Natural killer cell (primary cell): ENCODE results near the gene NFILZ. TPM values are rescaled to one million over a fixed set of nuclear protein-coding genes. Genes with fewer than 3 reads are reported as not detected.

ENCODE experiments used
- ATAC-seq, 3 donors: fragments of 150-1000 bp in 2 of 3; fragments of 200-7000 bp in 1 of 3; cut with Tn5 transposase; 1 replicate in 1 of 3; 2 replicates in 2 of 3; pipeline ENCODE4 v1.10.0; 2021; ENCODE audit warnings: mild to moderate bottlenecking in 2 of 3, moderate library complexity in 2 of 3
- DNase-seq, 2 donors: peaks; one replicate each; pipeline versions ENCODE4 v3.0.0 to v3.0.0-alpha.2; 2013 to 2021; ENCODE audit warnings: mixed read lengths in 1 of 2
- H3K27ac ChIP-seq: one replicate; pipeline ENCODE4 v1.5.1; 2013; ENCODE audit warnings: mild to moderate bottlenecking, low read length
- H3K27me3 ChIP-seq: one replicate; pipeline ENCODE4 v1.6.1; 2013; ENCODE audit warnings: low read length; ENCODE audit not compliant: control insufficient read depth, insufficient read depth
- H3K36me3 ChIP-seq: one replicate; pipeline ENCODE4 v1.6.1; 2013; ENCODE audit warnings: low read length; ENCODE audit not compliant: control insufficient read depth, insufficient read depth
- H3K4me1 ChIP-seq: one replicate; pipeline ENCODE4 v1.6.1; 2013; ENCODE audit warnings: low read length; ENCODE audit not compliant: control insufficient read depth, insufficient read depth
- H3K4me3 ChIP-seq: one replicate; pipeline ENCODE4 v1.5.1; 2013; ENCODE audit warnings: low read length
- H3K9me3 ChIP-seq: one replicate; pipeline ENCODE4 v1.6.1; 2013; ENCODE audit warnings: low read length; ENCODE audit not compliant: control insufficient read depth, insufficient read depth
- H3K27ac Mint-ChIP-seq, 2 donors: one replicate each; pipeline ENCODE4 v1.8.0; 2022; ENCODE audit warnings: mild to moderate bottlenecking in 2 of 2, mixed read lengths in 2 of 2, moderate library complexity in 1 of 2
- H3K27me3 Mint-ChIP-seq, 2 donors: one replicate each; pipeline ENCODE4 v1.8.0; 2022; ENCODE audit warnings: low read depth in 2 of 2, mixed read lengths in 2 of 2
- H3K36me3 Mint-ChIP-seq: one replicate; pipeline ENCODE4 v1.8.0; 2022; ENCODE audit warnings: mixed read lengths
- H3K4me1 Mint-ChIP-seq, 2 donors: one replicate each; pipeline ENCODE4 v1.8.0; 2022; ENCODE audit warnings: mixed read lengths in 2 of 2
- H3K4me3 Mint-ChIP-seq: one replicate; pipeline ENCODE4 v1.8.0; 2022; ENCODE audit warnings: mild to moderate bottlenecking, moderate library complexity, mixed read lengths
- H3K9me3 Mint-ChIP-seq, 2 donors: one replicate each; pipeline ENCODE4 v1.8.0; 2022; ENCODE audit warnings: mixed read lengths in 2 of 2
- CTCF ChIP-seq: fragments of 200-600 bp; IDR thresholded peaks from one replicate; pipeline ENCODE4 v1.8.0; 2022; ENCODE audit warnings: antibody characterized with exemption
- WGBS: methylation state at CpG from one replicate; pipeline ENCODE4 v1.1.7; 2013; ENCODE audit warnings: missing lambda C conversion rate; ENCODE audit not compliant: insufficient coverage; 5-methylcytosine and 5-hydroxymethylcytosine counted together
- intact Hi-C: fragments of 100-400 bp; cut with micrococcal nuclease; formaldehyde crosslinking; loops from one replicate; pipeline ENCODE4 v1.14.2; 2022
- total RNA-seq, 4 donors: library from RNA; stranded (reverse); fragments of 120-200 nt in 1 of 4; gene quantifications; one replicate each; pipeline versions ENCODE4 v1.2.3 to v1.2.4, GENCODE V29; 2013 to 2022

Gene NFILZ
- total RNA-seq, 3 donors from 2014 or later (not counting 1 experiment from before 2014, with no cell fraction given) = not detected

DNA sequence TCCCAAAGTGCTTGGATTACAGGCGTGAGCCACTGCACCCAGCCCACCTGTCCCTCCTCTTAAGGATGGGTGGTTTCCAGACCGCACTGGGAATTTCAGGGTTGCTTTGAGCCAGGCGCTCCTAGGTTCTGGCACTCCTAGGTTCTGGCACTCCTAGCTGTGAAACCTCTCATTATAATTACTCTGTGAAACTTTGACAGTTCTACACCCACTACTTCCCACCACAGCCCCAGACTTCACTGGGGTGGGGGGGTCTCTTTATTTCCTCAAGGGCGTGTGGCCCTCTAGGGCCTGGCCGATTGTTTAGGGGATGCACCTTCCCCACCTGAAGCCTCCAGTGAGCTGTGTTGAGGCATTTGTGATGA is 17.6 kb upstream of the NFILZ start:
- H3K36me3 Mint-ChIP-seq = no peaks in the 10 kb centered on the region
- Histone ChIP-seq H3K27me3 (no peaks in the 10 kb centered on the region), H3K9me3 (no peaks in the 10 kb centered on the region), H3K36me3 (no peaks in the 10 kb centered on the region), H3K27ac (peak overlapping the region; percentile 38), H3K4me3 (no peak overlapping the region), H3K4me1 (peaks cover 59% of the 10 kb centered on the region)
- H3K4me1 Mint-ChIP-seq = peaks cover 48 to 64% of the 10 kb centered on the region in 2 donors
- ATAC-seq (peak; percentile 34 to 62 (median 58)), DNase-seq (peak in 1 of 2 donors; percentile 62)
- peak overlapping the region; percentile 82 for H3K4me3 Mint-ChIP-seq
- peaks cover 0 to 2% of the 10 kb centered on the region in 2 donors for H3K27me3 Mint-ChIP-seq
- 52% methylated on average over 3 of the region's 5 CpGs for WGBS
- TF ChIP-seq CTCF = no peak
- peak overlapping the region; percentile 85 to 92 for H3K27ac Mint-ChIP-seq
- H3K9me3 Mint-ChIP-seq = no peaks in the 10 kb centered on the region
- intact Hi-C loops = no loop called here

- Mint-ChIP-seq H3K4me1 (peaks cover 35 to 49% of the 10 kb centered on the region in 2 donors), H3K36me3 (no peaks in the 10 kb centered on the region), H3K9me3 (no peaks in the 10 kb centered on the region), H3K4me3 (no peak overlapping the region), H3K27ac (no peak overlapping the region), H3K27me3 (peaks cover 0 to 2% of the 10 kb centered on the region in 2 donors)
- ATAC-seq (no peak), DNase-seq (no peak)
- no peak for TF ChIP-seq CTCF
- WGBS = 98% methylated on average over 2 of the region's 2 CpGs
- intact Hi-C loops = no loop called here
- Histone ChIP-seq H3K36me3 (no peaks in the 10 kb centered on the region), H3K9me3 (no peaks in the 10 kb centered on the region), H3K4me1 (peaks cover 46% of the 10 kb centered on the region), H3K27me3 (no peaks in the 10 kb centered on the region), H3K4me3 (no peak overlapping the region), H3K27ac (no peak overlapping the region)
Measured at GRCh38 chr19:8614455-8614854, 16.0 kb upstream of the NFILZ start.

DNA sequence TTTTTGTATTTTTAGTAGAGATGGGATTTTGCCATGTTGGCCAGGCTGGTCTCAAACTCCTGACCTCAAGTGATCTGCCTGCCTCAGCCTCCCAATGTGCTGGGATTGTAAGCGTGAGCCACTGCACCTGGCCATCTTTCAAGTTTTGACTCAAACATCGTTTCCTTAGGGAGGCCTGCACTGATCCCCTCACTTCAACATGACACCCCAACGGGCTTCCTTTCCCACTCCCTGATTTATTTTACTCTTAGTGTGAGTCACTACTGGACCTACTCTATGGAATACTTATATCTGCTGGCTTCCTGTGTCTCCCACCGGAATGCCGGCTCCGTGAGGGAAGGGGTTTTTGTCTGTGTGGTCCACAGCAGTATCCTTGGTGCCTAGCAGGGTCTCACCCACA is 15.4 kb upstream of the NFILZ start:
- no peaks in the 10 kb centered on the region for H3K27me3 ChIP-seq
- no peak for TF ChIP-seq CTCF
- H3K36me3 Mint-ChIP-seq = no peaks in the 10 kb centered on the region
- H3K36me3 ChIP-seq = no peaks in the 10 kb centered on the region
- peak overlapping the region; percentile 39 for H3K4me3 Mint-ChIP-seq
- peaks cover 40% of the 10 kb centered on the region for H3K4me1 ChIP-seq
- peak overlapping the region; percentile 64 to 67 for H3K27ac Mint-ChIP-seq
- no peak overlapping the region for H3K4me3 ChIP-seq
- H3K4me1 Mint-ChIP-seq = peaks cover 30 to 43% of the 10 kb centered on the region in 2 donors
- 44% methylated on average over 6 of the region's 6 CpGs for WGBS
- H3K9me3 ChIP-seq = no peaks in the 10 kb centered on the region
- H3K27ac ChIP-seq = no peak overlapping the region
- intact Hi-C loops = loop anchor here (1.0 to 5.0 kb wide), 2 partner anchors 27 to 33 kb away; no protein-coding TSS in a partner anchor
- peaks cover 0 to 3% of the 10 kb centered on the region in 2 donors for H3K27me3 Mint-ChIP-seq
- no peak for ATAC-seq
- DNase-seq = no peak
- H3K9me3 Mint-ChIP-seq = no peaks in the 10 kb centered on the region
